ENCODE data around the gene NFKBIL1. TPM values are rescaled to one million over a fixed set of nuclear protein-coding genes. Genes with fewer than 3 reads are reported as not detected.

Gene NFKBIL1
- total and polyA plus RNA-seq, 10 of the 15 experiments (the other 5 are each of a cell fraction or from before 2014, with no cell fraction given), result 0.19 to 15.1 (median 7.0) TPM

GRCh38 chr6:31559958-31560696, 12.7 kb downstream of the NFKBIL1 start (continued):
- TF ChIP-seq MTA3 (IDR thresholded peaks at IDR 0.05; ENCODE audit: borderline replicate concordance, low read length) (peak; percentile 79; the same call in 1 of the 2 replicates), JUNB (IDR thresholded peaks at IDR 0.05) (peak; percentile 66), SUZ12 (IDR thresholded peaks at IDR 0.05; ENCODE audit: unreplicated experiment) (no peak), TCF12 (IDR thresholded peaks at IDR 0.05; ENCODE audit: low read depth, low read length) (peak; percentile 91), SP1 (IDR thresholded peaks at IDR 0.05; ENCODE audit: low read depth, low read length) (peak; percentile 60), CHD4 (IDR thresholded peaks at IDR 0.05) (peak; percentile 41; the same call in 1 of the 2 replicates), PAX5 (IDR thresholded peaks at IDR 0.05; ENCODE audit: borderline replicate concordance, low read depth, low read length) (peak; percentile 85; the same call in 1 of the 2 replicates), RELA (IDR thresholded peaks at IDR 0.05; ENCODE audit: borderline replicate concordance, partially characterized antibody) (peak; percentile 78), TBL1XR1 (IDR thresholded peaks at IDR 0.05; ENCODE audit: low read depth, low read length) (peak; percentile 95), POU2F2 (IDR thresholded peaks at IDR 0.05; ENCODE audit: borderline replicate concordance, low read depth, low read length) (peak; percentile 66; the same call in 2 of the 3 replicates), MXI1 (IDR thresholded peaks at IDR 0.05; ENCODE audit: low read depth, low read length) (no peak), BCLAF1 (IDR thresholded peaks at IDR 0.05) (no peak), CEBPB (IDR thresholded peaks at IDR 0.05; ENCODE audit: borderline replicate concordance in 1 of 2, low read depth in 2 of 2, low read length in 2 of 2) (peak in 1 of 2 experiments; percentile 59; a peak in 1 of 4 replicates), GABPA (IDR thresholded peaks at IDR 0.05; ENCODE audit: low read depth) (peak; percentile 57; the same call in 1 of the 2 replicates), TARDBP (IDR thresholded peaks at IDR 0.05; ENCODE audit: borderline replicate concordance) (no peak), HCFC1 (IDR thresholded peaks at IDR 0.05; ENCODE audit: low read length) (no peak), MTA2 (IDR thresholded peaks at IDR 0.05; ENCODE audit: low read depth) (peak; percentile 68), YY1 (IDR thresholded peaks at IDR 0.05; ENCODE audit: low read depth, low read length) (peak; percentile 46; the same call in 1 of the 2 replicates), CHD2 (IDR thresholded peaks at IDR 0.05; ENCODE audit: borderline replicate concordance, low read depth, low read length) (peak; percentile 73), ELK1 (IDR thresholded peaks at IDR 0.05; ENCODE audit: low read depth, low read length) (no peak), SMC3 (IDR thresholded peaks at IDR 0.05; ENCODE audit: borderline replicate concordance, low read length) (peak; percentile 30; the same call in 1 of the 2 replicates), KDM1A (IDR thresholded peaks at IDR 0.05; ENCODE audit: borderline replicate concordance) (no peak), EP300 (IDR thresholded peaks at IDR 0.05; ENCODE audit: borderline replicate concordance in 1 of 2, control insufficient read depth in 1 of 2, low read depth in 2 of 2, low read length in 2 of 2) (0 out of 4 replicates have a peak, but pooled peaks of 1 of the 2 experiments have one; percentile 42), BACH1 (IDR thresholded peaks at IDR 0.05; ENCODE audit: borderline replicate concordance) (peak; percentile 13), RFX5 (IDR thresholded peaks at IDR 0.05; ENCODE audit: low read depth, low read length) (no peak), JUND (IDR thresholded peaks at IDR 0.05; ENCODE audit: low read depth, low read length) (no peak), EED (IDR thresholded peaks at IDR 0.05; ENCODE audit: low read depth) (peak; percentile 90), CBX5 (IDR thresholded peaks at IDR 0.05; ENCODE audit: low read depth) (no peak), PAX8 (IDR thresholded peaks at IDR 0.05) (no peak)
